ENCODE measurements around the gene EFNB2. TPM values are rescaled to one million over a fixed set of nuclear protein-coding genes. Genes with fewer than 3 reads are reported as not detected.

Gene EFNB2
- polyA plus RNA-seq, 1 donor from 2014 or later, result 53.1 TPM

DNA sequence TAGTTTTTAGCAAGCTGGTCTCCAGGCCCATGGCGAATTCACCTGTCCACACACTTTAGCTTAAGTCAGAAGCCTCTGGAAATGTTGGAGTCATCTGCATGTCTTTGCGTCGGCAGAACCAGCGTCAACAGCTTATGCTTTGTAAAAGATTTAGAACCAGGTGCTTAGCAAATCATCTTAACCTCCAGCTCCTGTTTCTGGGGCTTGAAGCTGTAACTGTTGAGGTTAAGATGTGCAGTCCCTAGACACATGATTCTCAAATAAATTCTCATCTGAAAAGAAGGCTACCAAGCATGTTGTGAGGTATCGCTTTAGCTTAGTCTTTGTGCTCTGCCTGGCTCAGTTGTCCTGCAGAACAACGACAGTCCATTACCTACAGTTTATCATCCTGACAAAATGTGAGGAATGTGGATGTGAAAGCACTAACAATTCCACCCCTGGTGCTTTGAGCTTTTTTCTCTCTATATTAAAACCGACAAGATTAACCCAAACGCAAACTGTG, 4.4 kb downstream of the EFNB2 start:
- no peak for TF ChIP-seq SMC3 (conservative IDR thresholded peaks at IDR 0.05; ENCODE audit: poor library complexity)
- TF ChIP-seq, protein P1, sequence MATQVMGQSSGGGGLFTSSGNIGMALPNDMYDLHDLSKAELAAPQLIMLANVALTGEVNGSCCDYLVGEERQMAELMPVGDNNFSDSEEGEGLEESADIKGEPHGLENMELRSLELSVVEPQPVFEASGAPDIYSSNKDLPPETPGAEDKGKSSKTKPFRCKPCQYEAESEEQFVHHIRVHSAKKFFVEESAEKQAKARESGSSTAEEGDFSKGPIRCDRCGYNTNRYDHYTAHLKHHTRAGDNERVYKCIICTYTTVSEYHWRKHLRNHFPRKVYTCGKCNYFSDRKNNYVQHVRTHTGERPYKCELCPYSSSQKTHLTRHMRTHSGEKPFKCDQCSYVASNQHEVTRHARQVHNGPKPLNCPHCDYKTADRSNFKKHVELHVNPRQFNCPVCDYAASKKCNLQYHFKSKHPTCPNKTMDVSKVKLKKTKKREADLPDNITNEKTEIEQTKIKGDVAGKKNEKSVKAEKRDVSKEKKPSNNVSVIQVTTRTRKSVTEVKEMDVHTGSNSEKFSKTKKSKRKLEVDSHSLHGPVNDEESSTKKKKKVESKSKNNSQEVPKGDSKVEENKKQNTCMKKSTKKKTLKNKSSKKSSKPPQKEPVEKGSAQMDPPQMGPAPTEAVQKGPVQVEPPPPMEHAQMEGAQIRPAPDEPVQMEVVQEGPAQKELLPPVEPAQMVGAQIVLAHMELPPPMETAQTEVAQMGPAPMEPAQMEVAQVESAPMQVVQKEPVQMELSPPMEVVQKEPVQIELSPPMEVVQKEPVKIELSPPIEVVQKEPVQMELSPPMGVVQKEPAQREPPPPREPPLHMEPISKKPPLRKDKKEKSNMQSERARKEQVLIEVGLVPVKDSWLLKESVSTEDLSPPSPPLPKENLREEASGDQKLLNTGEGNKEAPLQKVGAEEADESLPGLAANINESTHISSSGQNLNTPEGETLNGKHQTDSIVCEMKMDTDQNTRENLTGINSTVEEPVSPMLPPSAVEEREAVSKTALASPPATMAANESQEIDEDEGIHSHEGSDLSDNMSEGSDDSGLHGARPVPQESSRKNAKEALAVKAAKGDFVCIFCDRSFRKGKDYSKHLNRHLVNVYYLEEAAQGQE (IDR thresholded peaks at IDR 0.05; ENCODE audit: borderline replicate concordance), result peak; percentile 23
- Histone ChIP-seq H3K27me3 (ENCODE audit: insufficient read depth, low read depth, low read length) (no peaks in the 10 kb centered on the region), H2AFZ (ENCODE audit: low read depth, low read length) (no peak overlapping the region), H3K4me2 (ENCODE audit: low read length) (peak overlapping the region; percentile 77), H4K20me1 (ENCODE audit: insufficient read depth) (peaks cover 10% of the 10 kb centered on the region), H3F3A (ENCODE audit: insufficient read depth, low read length, poor library complexity, severe bottlenecking) (peaks cover 8% of the 10 kb centered on the region), H3K9me2 (ENCODE audit: insufficient read depth, low read length) (no peaks in the 10 kb centered on the region), H3K9me3 (ENCODE audit: low read length) (no peaks in the 10 kb centered on the region), H3K4me3 (ENCODE audit: low read length) (peak overlapping the region; percentile 71), H3K27ac (ENCODE audit: low read length) (peak overlapping the region; percentile 82), H3K79me2 (replicated peaks; ENCODE audit: insufficient read depth, low read length) (peaks cover 87% of the 10 kb centered on the region), H3K36me3 (ENCODE audit: insufficient read depth, low read length) (no peaks in the 10 kb centered on the region), H3K9ac (ENCODE audit: low read length) (peak overlapping the region; percentile 86)

DNA sequence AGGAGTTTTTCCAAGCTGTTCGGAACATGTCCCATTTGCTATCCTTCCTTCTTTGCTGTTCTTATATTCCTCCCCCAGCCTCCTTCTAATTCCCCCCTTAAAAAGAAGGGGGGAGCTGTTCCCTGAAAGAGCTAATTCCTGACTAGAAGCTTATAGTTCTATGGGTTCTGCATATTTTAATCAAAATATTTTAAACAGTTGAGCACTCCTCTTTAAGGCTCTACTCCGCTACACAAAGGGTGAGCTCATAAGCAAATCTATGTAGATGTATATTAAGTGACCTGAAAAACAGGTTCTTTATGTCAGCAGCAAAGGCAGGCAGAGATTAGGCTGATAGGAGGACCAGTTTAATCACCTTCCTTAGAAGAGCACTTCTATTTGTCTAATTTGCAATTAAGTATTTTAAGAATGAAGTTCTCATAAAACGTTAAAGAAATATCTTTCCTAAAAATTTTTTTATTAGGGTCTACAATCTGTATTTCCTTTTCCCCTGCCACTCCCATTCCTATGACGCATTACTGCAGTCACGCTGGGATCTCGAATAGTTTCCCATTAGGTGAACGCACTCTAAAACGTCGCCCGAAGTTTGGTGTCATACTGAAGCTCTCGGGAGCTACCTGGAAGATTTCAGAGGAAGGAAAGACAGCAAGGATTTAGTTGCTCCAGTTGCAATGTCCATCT, 5.2 kb downstream of the EFNB2 start:
- Histone ChIP-seq H2AFZ (ENCODE audit: low read depth, low read length) (no peak overlapping the region), H3K4me3 (ENCODE audit: low read length) (peak overlapping the region; percentile 71), H3F3A (ENCODE audit: insufficient read depth, low read length, poor library complexity, severe bottlenecking) (peaks cover 14% of the 10 kb centered on the region), H4K20me1 (ENCODE audit: insufficient read depth) (peaks cover 10% of the 10 kb centered on the region), H3K79me2 (replicated peaks; ENCODE audit: insufficient read depth, low read length) (peaks cover 95% of the 10 kb centered on the region), H3K9me2 (ENCODE audit: insufficient read depth, low read length) (no peaks in the 10 kb centered on the region), H3K27me3 (ENCODE audit: insufficient read depth, low read depth, low read length) (no peaks in the 10 kb centered on the region), H3K36me3 (ENCODE audit: insufficient read depth, low read length) (no peaks in the 10 kb centered on the region), H3K4me2 (ENCODE audit: low read length) (peak overlapping the region; percentile 77), H3K27ac (ENCODE audit: low read length) (peak overlapping the region; percentile 82), H3K9ac (ENCODE audit: low read length) (peak overlapping the region; percentile 86), H3K9me3 (ENCODE audit: low read length) (no peaks in the 10 kb centered on the region)
- TF ChIP-seq POLR2AphosphoS5 (IDR thresholded peaks at IDR 0.05), result no peak
- no peak for TF ChIP-seq SMC3 (conservative IDR thresholded peaks at IDR 0.05; ENCODE audit: poor library complexity)
- TF ChIP-seq, protein P1 (IDR thresholded peaks at IDR 0.05; ENCODE audit: borderline replicate concordance), result peak; percentile 6
- no peak for TF ChIP-seq RAD21 (conservative IDR thresholded peaks at IDR 0.05)
- TF ChIP-seq EP300 (conservative IDR thresholded peaks at IDR 0.05; ENCODE audit: poor library complexity, severe bottlenecking), result no peak
- TF ChIP-seq, protein P2, sequence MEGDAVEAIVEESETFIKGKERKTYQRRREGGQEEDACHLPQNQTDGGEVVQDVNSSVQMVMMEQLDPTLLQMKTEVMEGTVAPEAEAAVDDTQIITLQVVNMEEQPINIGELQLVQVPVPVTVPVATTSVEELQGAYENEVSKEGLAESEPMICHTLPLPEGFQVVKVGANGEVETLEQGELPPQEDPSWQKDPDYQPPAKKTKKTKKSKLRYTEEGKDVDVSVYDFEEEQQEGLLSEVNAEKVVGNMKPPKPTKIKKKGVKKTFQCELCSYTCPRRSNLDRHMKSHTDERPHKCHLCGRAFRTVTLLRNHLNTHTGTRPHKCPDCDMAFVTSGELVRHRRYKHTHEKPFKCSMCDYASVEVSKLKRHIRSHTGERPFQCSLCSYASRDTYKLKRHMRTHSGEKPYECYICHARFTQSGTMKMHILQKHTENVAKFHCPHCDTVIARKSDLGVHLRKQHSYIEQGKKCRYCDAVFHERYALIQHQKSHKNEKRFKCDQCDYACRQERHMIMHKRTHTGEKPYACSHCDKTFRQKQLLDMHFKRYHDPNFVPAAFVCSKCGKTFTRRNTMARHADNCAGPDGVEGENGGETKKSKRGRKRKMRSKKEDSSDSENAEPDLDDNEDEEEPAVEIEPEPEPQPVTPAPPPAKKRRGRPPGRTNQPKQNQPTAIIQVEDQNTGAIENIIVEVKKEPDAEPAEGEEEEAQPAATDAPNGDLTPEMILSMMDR (IDR thresholded peaks at IDR 0.05; ENCODE audit: poor library complexity, severe bottlenecking), result no peak
- TF ChIP-seq MXI1 (conservative IDR thresholded peaks at IDR 0.05; ENCODE audit: poor library complexity, severe bottlenecking), result no peak

Data from neural cell (in vitro differentiated cells).